Measurements from ENCODE around the gene TMEM40.

- TF ChIP-seq POLR2A (IDR thresholded peaks at IDR 0.05) (no peak), CTCF (IDR thresholded peaks at IDR 0.05) (no peak)
Measured at GRCh38 chr3:12706504-12707253, 52.4 kb downstream of the TMEM40 start.
